ENCODE measurements around the gene SORCS3.

- TF ChIP-seq EZH2phosphoT487 (IDR thresholded peaks at IDR 0.05; ENCODE audit: borderline replicate concordance) (no peak), CTCF (IDR thresholded peaks at IDR 0.05 in 2 of 3, conservative IDR thresholded peaks at IDR 0.05 in 1 of 3; ENCODE audit: borderline replicate concordance in 1 of 3, insufficient read depth in 1 of 3, low read depth in 2 of 3, low read length in 2 of 3) (no peak), POLR2AphosphoS5 (IDR thresholded peaks at IDR 0.05; ENCODE audit: low read depth, low read length) (no peak), POLR2A (IDR thresholded peaks at IDR 0.05; ENCODE audit: borderline replicate concordance, extremely low read depth, insufficient read depth, insufficient read length) (no peak), REST (IDR thresholded peaks at IDR 0.05; ENCODE audit: low read depth) (no peak), JUND (IDR thresholded peaks at IDR 0.05) (no peak), SP1 (IDR thresholded peaks at IDR 0.05; ENCODE audit: low read depth) (no peak), YY1 (IDR thresholded peaks at IDR 0.05; ENCODE audit: extremely low read depth, insufficient replicate concordance, low read depth, low read length) (no peak), RAD21 (IDR thresholded peaks at IDR 0.05; ENCODE audit: low read depth) (no peak), SIN3A (IDR thresholded peaks at IDR 0.05; ENCODE audit: low read depth) (no peak)
These were observed 463.2 kb downstream of the SORCS3 start for GRCh38 chr10:105104297-105104696.
